Spleen (tissue), 11 donors: ENCODE results near the gene DNAI7. TPM values are rescaled to one million over a fixed set of nuclear protein-coding genes. Genes with fewer than 3 reads are reported as not detected.

Source experiments
- DNase-seq: peaks from one replicate; pipeline ENCODE4 v3.0.0-alpha.2; 2020
- H3K27ac ChIP-seq, 8 donors: fragments of 200-600 bp; sonication (generic) in 7 of 8; 1 replicate in 4 of 8; 2 replicates in 4 of 8; pipeline versions ENCODE4 v1.5.0 to v1.8.0; 2016 to 2021; ENCODE audit warnings: inconsistent platforms in 4 of 8, mild to moderate bottlenecking in 4 of 8, moderate library complexity in 1 of 8
- H3K27me3 ChIP-seq, 7 donors: fragments of 200-600 bp; sonication (generic) in 6 of 7; replicated peaks in 1 of 7; 1 replicate in 4 of 7; 2 replicates in 3 of 7; pipeline versions ENCODE4 v1.5.0 to v1.8.0; 2016 to 2021; ENCODE audit warnings: inconsistent platforms in 3 of 7, mild to moderate bottlenecking in 1 of 7
- H3K36me3 ChIP-seq, 6 donors: fragments of 200-600 bp; sonication (generic) in 5 of 6; 1 replicate in 4 of 6; 2 replicates in 2 of 6; pipeline versions ENCODE4 v1.5.0 to v1.8.0; 2016 to 2021; ENCODE audit warnings: inconsistent platforms in 2 of 6
- H3K4me1 ChIP-seq, 6 donors: fragments of 200-600 bp; sonication (generic) in 5 of 6; 1 replicate in 3 of 6; 2 replicates in 3 of 6; pipeline versions ENCODE4 v1.5.0 to v1.8.0; 2016 to 2021; ENCODE audit warnings: inconsistent platforms in 3 of 6
- H3K4me3 ChIP-seq, 8 donors: fragments of 200-600 bp; sonication (generic) in 7 of 8; 1 replicate in 4 of 8; 2 replicates in 4 of 8; pipeline versions ENCODE4 v1.5.0 to v1.8.0; 2016 to 2021; ENCODE audit warnings: inconsistent platforms in 4 of 8, mild to moderate bottlenecking in 4 of 8, moderate library complexity in 2 of 8
- H3K9me3 ChIP-seq, 8 donors: fragments of 200-600 bp; sonication (generic) in 7 of 8; 1 replicate in 4 of 8; 2 replicates in 4 of 8; pipeline versions ENCODE4 v1.5.0 to v1.8.0; 2016 to 2021; ENCODE audit warnings: inconsistent platforms in 4 of 8
- CTCF ChIP-seq, 11 experiments: fragments of 200-600 bp in 7 of 11; fragments of 450-650 bp in 4 of 11; sonication (generic) in 4 of 11; IDR thresholded peaks in 8 of 11; conservative IDR thresholded peaks in 3 of 11; 1 replicate in 7 of 11; 2 replicates in 4 of 11; pipeline versions ENCODE4 v1.4.0 to v1.8.0; 2016 to 2021; ENCODE audit warnings: antibody characterized with exemption in 11 of 11, inconsistent platforms in 4 of 11, mild to moderate bottlenecking in 1 of 11
- POLR2A ChIP-seq, 3 donors: fragments of 450-650 bp; IDR thresholded peaks; one replicate each; pipeline ENCODE4 v1.5.1; 2017; ENCODE audit warnings: antibody characterized with exemption in 3 of 3, mild to moderate bottlenecking in 1 of 3
- POLR2AphosphoS5 ChIP-seq, 3 donors: sonication (generic); formaldehyde crosslinking; IDR thresholded peaks; one replicate each; pipeline ENCODE4 v1.5.1; 2017; ENCODE audit warnings: antibody characterized with exemption in 3 of 3
- intact Hi-C: fragments of 100-400 bp; cut with DNase I; formaldehyde crosslinking; loops from one replicate; pipeline ENCODE4 v1.15.0; 2023; ENCODE audit warnings: low total_unique reads
- polyA plus RNA-seq, 3 donors: library from polyadenylated mRNA; stranded (reverse); fragments of 200-250 nt; gene quantifications; one replicate each; pipeline ENCODE4 v1.2.1, GENCODE V29; 2013
- total RNA-seq, 7 donors: library from RNA; depleted of rRNA in 3 of 7; stranded (reverse); fragments of >200 nt in 3 of 7; fragmentation: NEBNext Ultra II Directional in 4 of 7; extraction: Animal tissue kit (Norgen Biotek cat#: 25700) in 4 of 7; gene quantifications; one replicate each; pipeline versions ENCODE4 v1.1.0 to v1.2.1, GENCODE V29; 2016 to 2021
- donor health status: healthy with polysubstance abuse.
- donor health status: DM: no; HTN: no; CAD: no; lungs with moderate emphysema.
- donor health status: DM: no; HTN: no; CAD: no.
- donor health status: Bipolar disorder and iron deficiency.
- donor health status: healthy.
- donor health status: DM: no; HTN: no; CAD: no.
- donor health status: DM: yes; HTN: yes; CAD: no.

The DNAI7 gene
- total and polyA plus RNA-seq, 10 donors: 0.03 to 0.28 (median 0.12) TPM; not detected in 6

GRCh38 chr12:25058658-25059058 lies 136.3 kb downstream of the DNAI7 start:
- no peak for TF ChIP-seq POLR2AphosphoS5 (IDR thresholded peaks at IDR 0.05)
- no peak for TF ChIP-seq CTCF (IDR thresholded peaks at IDR 0.05 in 8 of 11, conservative IDR thresholded peaks at IDR 0.05 in 3 of 11)
- no peak for TF ChIP-seq POLR2A (IDR thresholded peaks at IDR 0.05)
- Histone ChIP-seq H3K27me3 (no peaks in the 10 kb centered on the region), H3K36me3 (peaks cover 0 to 18% (median 2%) of the 10 kb centered on the region in 6 donors), H3K9me3 (no peaks in the 10 kb centered on the region), H3K4me1 (peaks cover 6 to 91% (median 55%) of the 10 kb centered on the region in 6 donors), H3K4me3 (peak overlapping the region in 1 of 8 donors; percentile 72), H3K27ac (peak overlapping the region in 3 of 8 donors; percentile 0 to 96 (median 10))
- intact Hi-C loops: no loop called here
- no peak for DNase-seq

Other genes with a start within 250 kb of the DNAI7 start
- 10 to 100 TPM in 5 of 7 donors, 1 to 10 TPM in 2; 7.1 to 18.4 (median 12.5) TPM for gene BCAT1, start 246.1 kb downstream of the DNAI7 start, total RNA-seq
- 1 to 10 TPM in 2 of 3 donors, under 1 TPM in 1; 0.54 to 2.7 (median 2.1) TPM for gene BCAT1, start 246.1 kb downstream of the DNAI7 start, polyA plus RNA-seq
- 10 to 100 TPM; 17.2 to 50.0 (median 22.6) TPM for gene ETFRF1, start 77 bp upstream of the DNAI7 start, total RNA-seq
- 10 to 100 TPM; 22.1 to 26.8 (median 25.2) TPM for gene ETFRF1, start 77 bp upstream of the DNAI7 start, polyA plus RNA-seq
- 10 to 100 TPM; 19.0 to 30.3 (median 25.1) TPM for gene KRAS, start 55.8 kb upstream of the DNAI7 start, total RNA-seq
- 1 to 10 TPM; 5.6 to 7.6 (median 6.0) TPM for gene KRAS, start 55.8 kb upstream of the DNAI7 start, polyA plus RNA-seq